HCT116 (cell line): ENCODE results near the gene RBFOX2. TPM values are rescaled to one million over a fixed set of nuclear protein-coding genes. Genes with fewer than 3 reads are reported as not detected.

Experiments used
- ATAC-seq: fragments of 200-7000 bp; cut with Tn5 transposase; 2 replicates; pipeline ENCODE4 v1.9.1; 2020; ENCODE audit warnings: mild to moderate bottlenecking, moderate library complexity
- BruUV-seq: library from RNA; stranded (reverse); fragments of 400-500 nt; replicated peaks from 2 replicates; lab custom pipeline; 2021; lab: Mats Ljungman, UMichigan
- CTCF ChIA-PET: fragments of 300-600 bp; sonication (Branson Sonifier 250); formaldehyde crosslinking; loops from one replicate; lab custom pipeline; 2021; ENCODE audit warnings: antibody characterized with exemption; lab: Charles Lee
- POLR2A ChIA-PET: fragments of 300-600, 350-600 bp; sonication (Branson Sonifier 250); formaldehyde crosslinking; loops from one replicate; lab custom pipeline; 2021; ENCODE audit warnings: antibody characterized with exemption; lab: Charles Lee
- RAD21 ChIA-PET, 2 experiments: fragments of 300-600 bp; sonication (Branson Sonifier 250); formaldehyde crosslinking; loops; one replicate each; lab custom pipeline; 2023; ENCODE audit warnings: low total read pairs in 2 of 2; ENCODE audit not compliant: uncharacterized antibody in 2 of 2, unreplicated experiment in 2 of 2, low non-redundant PET in 1 of 2; lab: Charles Lee
- DNase-seq: peaks from one replicate; pipeline ENCODE4 v3.0.0-alpha.2; 2010; ENCODE audit warnings: low read depth, low spot score
- H2AFZ ChIP-seq: fragments of 200-600 bp; shearing (Covaris generic), sonication (generic); 2 replicates; pipeline ENCODE4 v1.6.1; 2017; ENCODE audit warnings: low read depth, mixed run types, mixed read lengths, antibody characterized with exemption, low read length; ENCODE audit not compliant: poor library complexity, severe bottlenecking
- H3K27ac ChIP-seq: 2 replicates; pipeline ENCODE4 v1.5.1; 2012; ENCODE audit warnings: low read depth, low read length
- H3K27me3 ChIP-seq: fragments of 200-600 bp; sonication (generic); 2 replicates; pipeline ENCODE4 v1.6.1; 2016; ENCODE audit warnings: mixed run types, low read length, mixed read lengths; ENCODE audit not compliant: insufficient read depth
- H3K36me3 ChIP-seq, 2 experiments: fragments of 200-500 bp in 1 of 2; fragments of 200-600 bp in 1 of 2; sonication (Bioruptor generic) in 1 of 2; sonication (generic) in 1 of 2; 2 replicates each; pipeline versions ENCODE4 v1.5.1 to v1.6.1; 2014 to 2016; ENCODE audit warnings: low read length in 2 of 2, inconsistent platforms in 1 of 2, mixed read lengths in 1 of 2, mixed run types in 1 of 2; ENCODE audit not compliant: insufficient read depth in 2 of 2, control insufficient read depth in 1 of 2
- H3K4me1 ChIP-seq, 2 experiments: fragments of 200-600 bp in 1 of 2; sonication (generic) in 1 of 2; 2 replicates each; pipeline versions ENCODE4 v1.5.1 to v1.6.1; 2012 to 2017; ENCODE audit warnings: low read length in 2 of 2, inconsistent platforms in 1 of 2, mild to moderate bottlenecking in 1 of 2, mixed read lengths in 1 of 2, mixed run types in 1 of 2, moderate library complexity in 1 of 2; ENCODE audit not compliant: insufficient read depth in 2 of 2, control insufficient read depth in 1 of 2
- H3K4me2 ChIP-seq: fragments of 200-600 bp; sonication (generic); 2 replicates; pipeline ENCODE4 v1.6.1; 2017; ENCODE audit warnings: mixed run types, low read length, mixed read lengths
- H3K4me3 ChIP-seq, 2 experiments: fragments of 200-600 bp in 1 of 2; sonication (generic) in 1 of 2; replicated peaks in 1 of 2; 2 replicates each; pipeline ENCODE4 v1.5.1; 2011 to 2016; ENCODE audit warnings: low read length in 2 of 2, control low read depth in 1 of 2, low read depth in 1 of 2, mild to moderate bottlenecking in 1 of 2, mixed read lengths in 1 of 2, mixed run types in 1 of 2
- H3K79me2 ChIP-seq: fragments of 200-600 bp; sonication (generic); 2 replicates; pipeline ENCODE4 v1.6.1; 2017; ENCODE audit warnings: mild to moderate bottlenecking, mixed run types, low read length, moderate library complexity, mixed read lengths; ENCODE audit not compliant: insufficient read depth
- H3K9ac ChIP-seq: fragments of 200-600 bp; sonication (generic); 2 replicates; pipeline ENCODE4 v1.6.1; 2016; ENCODE audit warnings: low read length, mixed read lengths
- H3K9me2 ChIP-seq: fragments of 200-600 bp; sonication (generic), shearing (Covaris generic); 2 replicates; pipeline ENCODE4 v1.6.1; 2017; ENCODE audit warnings: mixed run types, mild to moderate bottlenecking, moderate library complexity; ENCODE audit not compliant: insufficient read depth
- H3K9me3 ChIP-seq, 2 experiments: fragments of 200-500 bp in 1 of 2; fragments of 200-600 bp in 1 of 2; sonication (Bioruptor generic) in 1 of 2; sonication (generic) in 1 of 2; 2 replicates each; pipeline ENCODE4 v1.6.1; 2014 to 2017; ENCODE audit warnings: low read length in 2 of 2, mixed read lengths in 2 of 2, inconsistent platforms in 1 of 2, low read depth in 1 of 2, mild to moderate bottlenecking in 1 of 2, mixed run types in 1 of 2, moderate library complexity in 1 of 2; ENCODE audit not compliant: control insufficient read depth in 1 of 2, insufficient read depth in 1 of 2
- H4K20me1 ChIP-seq: fragments of 200-600 bp; sonication (generic), shearing (Covaris generic); 2 replicates; pipeline ENCODE4 v1.6.1; 2017; ENCODE audit warnings: mixed run types, mild to moderate bottlenecking, moderate library complexity; ENCODE audit not compliant: insufficient read depth
- CTCF ChIP-seq, 3 experiments: fragments of 200-600 bp in 1 of 3; sonication (generic) in 1 of 3; IDR thresholded peaks in 2 of 3; conservative IDR thresholded peaks in 1 of 3; 2 replicates each; pipeline ENCODE4 v1.5.1; 2012 to 2017; ENCODE audit warnings: low read depth in 2 of 3, low read length in 2 of 3, antibody characterized with exemption in 1 of 3, borderline replicate concordance in 1 of 3, control low read depth in 1 of 3, mild to moderate bottlenecking in 1 of 3, mixed read lengths in 1 of 3, mixed run types in 1 of 3, moderate library complexity in 1 of 3; ENCODE audit not compliant: insufficient read depth in 1 of 3
- EGR1 ChIP-seq: IDR thresholded peaks from 2 replicates; pipeline ENCODE4 v1.6.1; 2012; ENCODE audit warnings: low read depth
- ELF1 ChIP-seq: IDR thresholded peaks from 2 replicates; pipeline ENCODE4 v1.6.1; 2012; ENCODE audit warnings: low read depth, borderline replicate concordance
- EZH2phosphoT487 ChIP-seq: fragments of 200-600 bp; IDR thresholded peaks from 2 replicates; pipeline ENCODE4 v1.6.1; 2018; ENCODE audit warnings: antibody characterized with exemption, borderline replicate concordance
- JUND ChIP-seq: IDR thresholded peaks from 2 replicates; pipeline ENCODE4 v1.6.1; 2012
- POLR2A ChIP-seq: IDR thresholded peaks from 2 replicates; pipeline ENCODE4 v1.7.0; 2011; ENCODE audit warnings: borderline replicate concordance; ENCODE audit not compliant: insufficient read depth, insufficient read length; ENCODE audit errors: extremely low read depth
- RAD21 ChIP-seq: IDR thresholded peaks from 2 replicates; pipeline ENCODE4 v1.6.1; 2012; ENCODE audit warnings: low read depth, mild to moderate bottlenecking
- YY1 ChIP-seq: IDR thresholded peaks from 2 replicates; pipeline ENCODE4 v1.6.1; 2011; ENCODE audit warnings: low read length, low read depth, moderate library complexity, mild to moderate bottlenecking; ENCODE audit not compliant: insufficient replicate concordance; ENCODE audit errors: extremely low read depth
- ZFX ChIP-seq: fragments of 450-650 bp; IDR thresholded peaks from 2 replicates; pipeline ENCODE4 v1.6.1; 2017
- intact Hi-C: fragments of 100-400 bp; cut with micrococcal nuclease; formaldehyde crosslinking; loops from 2 replicates; pipeline ENCODE4 v1.10.0; 2022
- total RNA-seq: library from RNA; stranded (reverse); gene quantifications from one replicate; pipeline ENCODE4 v1.2.1, GENCODE V29; 2021; ENCODE audit not compliant: unreplicated experiment
- TF ChIP-seq, protein P1 (sequence below): IDR thresholded peaks from 2 replicates; pipeline ENCODE4 v1.6.1; 2011; ENCODE audit warnings: mild to moderate bottlenecking, low read length, moderate library complexity; ENCODE audit not compliant: insufficient replicate concordance; ENCODE audit errors: extremely low read depth
- TF ChIP-seq, protein P2 (sequence below): IDR thresholded peaks from 2 replicates; pipeline ENCODE4 v1.6.1; 2012
- TF ChIP-seq, protein P3 (sequence below): IDR thresholded peaks from 2 replicates; pipeline ENCODE4 v1.6.1; 2012

Gene RBFOX2
- total RNA-seq, 1 experiment from 2014 or later: 83.9 TPM

DNA sequence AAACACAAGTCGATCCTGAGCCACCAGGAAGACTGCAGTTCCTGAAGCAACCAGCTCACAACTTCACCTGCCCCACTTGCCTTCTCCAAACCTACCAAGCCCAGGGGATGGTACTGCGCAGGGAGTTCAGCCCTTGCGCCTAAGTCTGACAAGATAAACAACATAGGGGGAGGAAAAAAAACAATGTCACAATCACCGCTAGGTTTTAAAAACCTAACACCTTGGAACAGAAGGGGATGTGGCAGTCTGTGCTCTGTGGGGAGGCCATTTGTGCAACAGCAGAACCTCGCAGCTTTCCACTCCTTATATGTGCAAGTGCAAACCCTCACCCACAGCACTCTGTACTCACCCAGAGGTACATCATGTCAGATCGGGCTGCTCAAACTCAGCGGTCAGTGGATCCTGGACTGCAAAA, 134.2 kb downstream of the RBFOX2 start:
- H4K20me1 ChIP-seq: no peaks in the 10 kb centered on the region
- H3K27ac ChIP-seq: no peak overlapping the region
- no peak for DNase-seq
- H3K4me2 ChIP-seq: no peak overlapping the region
- H3K79me2 ChIP-seq: peaks cover 55% of the 10 kb centered on the region
- H3K4me3 ChIP-seq: no peak overlapping the region
- intact Hi-C loops: no loop called here
- TF ChIP-seq JUND: no peak
- TF ChIP-seq RAD21: no peak
- TF ChIP-seq EGR1: no peak
- no peak for TF ChIP-seq EZH2phosphoT487
- TF ChIP-seq, protein P1, sequence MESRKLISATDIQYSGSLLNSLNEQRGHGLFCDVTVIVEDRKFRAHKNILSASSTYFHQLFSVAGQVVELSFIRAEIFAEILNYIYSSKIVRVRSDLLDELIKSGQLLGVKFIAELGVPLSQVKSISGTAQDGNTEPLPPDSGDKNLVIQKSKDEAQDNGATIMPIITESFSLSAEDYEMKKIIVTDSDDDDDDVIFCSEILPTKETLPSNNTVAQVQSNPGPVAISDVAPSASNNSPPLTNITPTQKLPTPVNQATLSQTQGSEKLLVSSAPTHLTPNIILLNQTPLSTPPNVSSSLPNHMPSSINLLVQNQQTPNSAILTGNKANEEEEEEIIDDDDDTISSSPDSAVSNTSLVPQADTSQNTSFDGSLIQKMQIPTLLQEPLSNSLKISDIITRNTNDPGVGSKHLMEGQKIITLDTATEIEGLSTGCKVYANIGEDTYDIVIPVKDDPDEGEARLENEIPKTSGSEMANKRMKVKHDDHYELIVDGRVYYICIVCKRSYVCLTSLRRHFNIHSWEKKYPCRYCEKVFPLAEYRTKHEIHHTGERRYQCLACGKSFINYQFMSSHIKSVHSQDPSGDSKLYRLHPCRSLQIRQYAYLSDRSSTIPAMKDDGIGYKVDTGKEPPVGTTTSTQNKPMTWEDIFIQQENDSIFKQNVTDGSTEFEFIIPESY: no peak
- TF ChIP-seq, protein P2, sequence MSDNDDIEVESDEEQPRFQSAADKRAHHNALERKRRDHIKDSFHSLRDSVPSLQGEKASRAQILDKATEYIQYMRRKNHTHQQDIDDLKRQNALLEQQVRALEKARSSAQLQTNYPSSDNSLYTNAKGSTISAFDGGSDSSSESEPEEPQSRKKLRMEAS: no peak
- no peak for TF ChIP-seq YY1
- no peak for ATAC-seq
- ChIA-PET CTCF (interaction anchor here (2.2 kb wide), 1 partner anchor 172 kb away, joined by 6 read pairs; no protein-coding TSS in a partner anchor), POLR2A (no interaction called here), RAD21 (no interaction called here)
- BruUV-seq: no TSS peak
- H3K36me3 ChIP-seq: no peaks in the 10 kb centered on the region
- H3K9ac ChIP-seq: no peak overlapping the region
- H3K4me1 ChIP-seq: 0 out of 4 replicates have a peak, but pooled peaks cover 0 to 6% of the 10 kb centered on the region in 2 experiments
- H3K9me2 ChIP-seq: no peaks in the 10 kb centered on the region
- no peaks in the 10 kb centered on the region for H3K27me3 ChIP-seq
- H3K9me3 ChIP-seq: no peaks in the 10 kb centered on the region
- H2AFZ ChIP-seq: no peak overlapping the region

- Histone ChIP-seq H3K9me3 (no peaks in the 10 kb centered on the region), H3K4me3 (no peak overlapping the region), H3K4me2 (no peak overlapping the region), H3K4me1 (0 out of 4 replicates have a peak, but pooled peaks cover 0 to 6% of the 10 kb centered on the region in 2 experiments), H4K20me1 (no peaks in the 10 kb centered on the region), H3K79me2 (peaks cover 55% of the 10 kb centered on the region), H3K9me2 (no peaks in the 10 kb centered on the region), H3K36me3 (no peaks in the 10 kb centered on the region), H3K27me3 (no peaks in the 10 kb centered on the region), H3K9ac (no peak overlapping the region), H3K27ac (no peak overlapping the region), H2AFZ (no peak overlapping the region)
- ChIA-PET RAD21 (no interaction called here), POLR2A (no interaction called here), CTCF (interaction anchor here (2.2 kb wide), 1 partner anchor 172 kb away, joined by 6 read pairs; no protein-coding TSS in a partner anchor)
- ATAC-seq: no peak
- BruUV-seq: no TSS peak
- intact Hi-C loops: no loop called here
- no peak for DNase-seq
- TF ChIP-seq, protein P1: no peak
- TF ChIP-seq YY1 (no peak), ELF1 (no peak), ZFX (no peak), RAD21 (no peak), POLR2A (no peak), CTCF (IDR thresholded peaks at IDR 0.05 in 2 of 3, conservative IDR thresholded peaks at IDR 0.05 in 1 of 3; ENCODE audit: borderline replicate concordance in 1 of 3, insufficient read depth in 1 of 3, low read depth in 2 of 3, low read length in 2 of 3) (no peak)
- TF ChIP-seq, protein P3, sequence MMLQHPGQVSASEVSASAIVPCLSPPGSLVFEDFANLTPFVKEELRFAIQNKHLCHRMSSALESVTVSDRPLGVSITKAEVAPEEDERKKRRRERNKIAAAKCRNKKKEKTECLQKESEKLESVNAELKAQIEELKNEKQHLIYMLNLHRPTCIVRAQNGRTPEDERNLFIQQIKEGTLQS: no peak
Observed at GRCh38 chr22:35893698-35894097, 134.9 kb downstream of the RBFOX2 start.
